ENCODE results near the gene RBM20. TPM values are rescaled to one million over a fixed set of nuclear protein-coding genes. Genes with fewer than 3 reads are reported as not detected.
"Not testable (repeated sequence)": the region's sequence is repeated elsewhere in the genome, so short reads cannot be mapped to it uniquely, and the experiment has no call there.

Gene RBM20
- total RNA-seq, 1 donor = under 0.01 TPM

- DNase-seq (ENCODE audit: low read depth in 2 of 3, low spot score in 2 of 3) = no peak
Observed at GRCh38 chr10:110646417-110647135, 2.4 kb downstream of the RBM20 start.

- no peak for DNase-seq (ENCODE audit: low read depth in 2 of 3, low spot score in 2 of 3)
Observed at GRCh38 chr10:110647136-110647430, 2.9 kb downstream of the RBM20 start.

GRCh38 chr10:110648692-110649346 is 4.7 kb downstream of the RBM20 start:
- no peak for DNase-seq (ENCODE audit: low read depth in 2 of 3, low spot score in 2 of 3)

GRCh38 chr10:110649347-110650264 is 5.5 kb downstream of the RBM20 start:
- DNase-seq (ENCODE audit: low read depth in 2 of 3, low spot score in 2 of 3) = peak in 1 of 3 donors; percentile 47

GRCh38 chr10:110650265-110650668 is 6.1 kb downstream of the RBM20 start:
- no peak for DNase-seq (ENCODE audit: low read depth in 2 of 3, low spot score in 2 of 3)

GRCh38 chr10:110651044-110651958 is 7.2 kb downstream of the RBM20 start:
- peak in 2 of 3 donors; percentile 46 to 48 for DNase-seq (ENCODE audit: low read depth in 2 of 3, low spot score in 2 of 3)

- no peak for DNase-seq (ENCODE audit: low read depth in 2 of 3, low spot score in 2 of 3)
Observed at GRCh38 chr10:110652475-110653118, 8.5 kb downstream of the RBM20 start.

- DNase-seq (ENCODE audit: low read depth in 2 of 3, low spot score in 2 of 3) = no peak
Observed at GRCh38 chr10:110655320-110655719, 11.2 kb downstream of the RBM20 start.

- no peak for DNase-seq (ENCODE audit: low read depth in 2 of 3, low spot score in 2 of 3)
Observed at GRCh38 chr10:110656612-110657011, 12.5 kb downstream of the RBM20 start.

- no peak for DNase-seq (ENCODE audit: low read depth in 2 of 3, low spot score in 2 of 3)
Observed at GRCh38 chr10:110657973-110658691, 14.0 kb downstream of the RBM20 start.

GRCh38 chr10:110659558-110659957 is 15.4 kb downstream of the RBM20 start:
- DNase-seq (ENCODE audit: low read depth in 2 of 3, low spot score in 2 of 3) = no peak

GRCh38 chr10:110660289-110660688 is 16.2 kb downstream of the RBM20 start:
- not testable (repeated sequence) for DNase-seq (ENCODE audit: low read depth in 2 of 3, low spot score in 2 of 3)

GRCh38 chr10:110661292-110661691 is 17.2 kb downstream of the RBM20 start:
- no peak for DNase-seq (ENCODE audit: low read depth in 2 of 3, low spot score in 2 of 3)

- DNase-seq (ENCODE audit: low read depth in 2 of 3, low spot score in 2 of 3) = no peak
Observed at GRCh38 chr10:110664483-110665420, 20.6 kb downstream of the RBM20 start.

GRCh38 chr10:110666259-110666658 is 22.1 kb downstream of the RBM20 start:
- not testable (repeated sequence) for DNase-seq (ENCODE audit: low read depth in 2 of 3, low spot score in 2 of 3)

GRCh38 chr10:110666673-110667072 is 22.5 kb downstream of the RBM20 start:
- no peak for DNase-seq (ENCODE audit: low read depth in 2 of 3, low spot score in 2 of 3)

GRCh38 chr10:110667620-110668343 is 23.6 kb downstream of the RBM20 start:
- DNase-seq (ENCODE audit: low read depth in 2 of 3, low spot score in 2 of 3) = no peak

Measured in hematopoietic multipotent progenitor cell (in vitro differentiated cells).